Measurements from ENCODE around the gene OR4D1. TPM values are rescaled to one million over a fixed set of nuclear protein-coding genes. Genes with fewer than 3 reads are reported as not detected.

OR4D1 gene
- total and polyA plus RNA-seq, 2 donors (not counting 1 experiment from before 2014, with no cell fraction given) = 0.01 TPM; not detected in 1

GRCh38 chr17:58111676-58112075 is 36.5 kb upstream of the OR4D1 start:
- ChIA-PET POLR2A (no interaction called here), CTCF (interaction anchor here (1.1 to 7.6 kb wide), 11 partner anchors 9 to 989 kb away, joined by 3 to 118 read pairs (median 5); partner anchors contain the start of gene SRSF1)
- DNase-seq (no peak), ATAC-seq (ENCODE audit: low read depth) (no peak)
- no peaks in the 10 kb centered on the region for H4K20me1 ChIP-seq (ENCODE audit: control insufficient read depth, insufficient read depth, low read length, poor library complexity, severe bottlenecking)
- H3K4me1 Mint-ChIP-seq = no peaks in the 10 kb centered on the region
- no peak overlapping the region for H3K4me3 Mint-ChIP-seq
- H3K27me3 ChIP-seq (replicated peaks in 1 of 4; ENCODE audit: control extremely low read depth in 1 of 4, control insufficient read depth in 3 of 4, insufficient read depth in 4 of 4, low read length in 3 of 4) = peaks cover 0 to 11% (median 4%) of the 10 kb centered on the region in 4 experiments
- no peaks in the 10 kb centered on the region for H3K79me2 ChIP-seq (ENCODE audit: control insufficient read depth, insufficient read depth, low read length)
- no peak overlapping the region for H2AFZ ChIP-seq (ENCODE audit: insufficient read depth, low read depth, low read length, poor library complexity, severe bottlenecking)
- H3K4me3 ChIP-seq (ENCODE audit: control extremely low read depth in 1 of 5, extremely low read depth in 1 of 5, insufficient read depth in 1 of 5, low read depth in 2 of 5, low read length in 4 of 5) = no peak overlapping the region
- WGBS (ENCODE audit: insufficient coverage) = no CpG with 5 or more reads among the region's 3 CpGs
- TF ChIP-seq EZH2 (IDR thresholded peaks at IDR 0.05; ENCODE audit: borderline replicate concordance, insufficient read depth, low read depth, low read length, poor library complexity, severe bottlenecking) = no peak
- TF ChIP-seq CTCF (IDR thresholded peaks at IDR 0.05) = no peak
- no peak overlapping the region for H3K9ac ChIP-seq (ENCODE audit: low read length)
- no peak overlapping the region for H3K4me2 ChIP-seq (replicated peaks; ENCODE audit: low read depth, low read length, poor library complexity, severe bottlenecking)
- intact Hi-C loops (cut with micrococcal nuclease) = loop anchor here (2.0 to 5.0 kb wide), 2 partner anchors 113 to 869 kb away; no protein-coding TSS in a partner anchor
- no peak overlapping the region for H3K27ac ChIP-seq (ENCODE audit: low read length in 2 of 2)
- no peaks in the 10 kb centered on the region for H3K9me3 Mint-ChIP-seq (ENCODE audit: insufficient read depth)
- H3K27ac Mint-ChIP-seq = no peak overlapping the region
- no peaks in the 10 kb centered on the region for H3K9me3 ChIP-seq (ENCODE audit: control extremely low read depth in 1 of 3, control insufficient read depth in 2 of 3, insufficient read depth in 1 of 3, low read length in 2 of 3)
- H3K36me3 ChIP-seq (replicated peaks in 1 of 2; ENCODE audit: control extremely low read depth in 1 of 2, control insufficient read depth in 1 of 2, extremely low read depth in 1 of 2, insufficient read depth in 2 of 2, low read length in 1 of 2) = no peaks in the 10 kb centered on the region
- no peaks in the 10 kb centered on the region for H3K4me1 ChIP-seq (ENCODE audit: control insufficient read depth in 2 of 2, insufficient read depth in 2 of 2, low read length in 2 of 2)
- peaks cover 41% of the 10 kb centered on the region for H3K27me3 Mint-ChIP-seq

DNA sequence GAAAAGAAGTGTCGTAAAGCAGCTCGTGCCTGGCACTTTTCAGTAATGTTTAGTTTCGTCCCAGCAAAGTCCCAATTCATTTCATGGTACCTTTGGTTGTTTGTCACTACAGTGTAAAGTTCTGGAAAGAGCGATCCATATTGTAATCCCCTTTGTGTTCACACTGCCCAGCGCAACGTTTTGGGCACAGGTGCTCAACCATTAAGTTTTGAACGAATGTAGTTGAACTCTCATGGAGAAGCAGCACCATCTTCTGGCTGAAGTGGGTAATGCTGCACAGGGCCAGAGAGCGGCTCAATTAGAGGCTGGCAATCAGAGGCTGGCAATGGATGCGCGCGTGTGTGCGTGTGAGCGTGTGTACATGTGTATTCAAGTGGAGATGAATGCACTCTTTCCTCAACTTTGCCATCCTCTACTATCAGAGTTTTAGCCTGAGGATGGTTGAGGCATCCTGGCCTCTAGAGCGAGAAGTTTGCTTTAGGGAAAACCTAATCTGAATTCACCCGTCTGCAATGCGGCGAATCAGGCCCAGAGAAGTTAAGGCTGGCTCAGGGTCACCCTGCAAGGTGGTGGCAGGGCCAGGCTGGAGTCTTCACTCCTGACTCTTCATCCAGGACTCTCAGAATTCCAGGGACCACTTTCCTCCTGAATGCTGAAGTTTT is 35.1 kb upstream of the OR4D1 start:
- intact Hi-C loops (cut with micrococcal nuclease) = loop anchor here (1.0 to 5.0 kb wide), 5 partner anchors 114 to 982 kb away; no protein-coding TSS in a partner anchor
- ATAC-seq (ENCODE audit: low read depth) (peak; percentile 94), DNase-seq (peak; percentile 83)
- 59% methylated on average over 11 of the region's 17 CpGs for WGBS (ENCODE audit: insufficient coverage)
- Histone ChIP-seq H3K36me3 (replicated peaks in 1 of 2; ENCODE audit: control extremely low read depth in 1 of 2, control insufficient read depth in 1 of 2, extremely low read depth in 1 of 2, insufficient read depth in 2 of 2, low read length in 1 of 2) (no peaks in the 10 kb centered on the region), H4K20me1 (ENCODE audit: control insufficient read depth, insufficient read depth, low read length, poor library complexity, severe bottlenecking) (no peaks in the 10 kb centered on the region), H3K27ac (ENCODE audit: low read length in 2 of 2) (no peak overlapping the region), H3K4me1 (ENCODE audit: control insufficient read depth in 2 of 2, insufficient read depth in 2 of 2, low read length in 2 of 2) (no peaks in the 10 kb centered on the region), H3K27me3 (replicated peaks in 1 of 4; ENCODE audit: control extremely low read depth in 1 of 4, control insufficient read depth in 3 of 4, insufficient read depth in 4 of 4, low read length in 3 of 4) (peaks cover 0 to 16% (median 6%) of the 10 kb centered on the region in 4 experiments), H3K4me3 (ENCODE audit: control extremely low read depth in 1 of 5, extremely low read depth in 1 of 5, insufficient read depth in 1 of 5, low read depth in 2 of 5, low read length in 4 of 5) (no peak overlapping the region), H3K9me3 (ENCODE audit: control extremely low read depth in 1 of 3, control insufficient read depth in 2 of 3, insufficient read depth in 1 of 3, low read length in 2 of 3) (no peaks in the 10 kb centered on the region), H3K79me2 (ENCODE audit: control insufficient read depth, insufficient read depth, low read length) (no peaks in the 10 kb centered on the region), H3K9ac (ENCODE audit: low read length) (no peak overlapping the region), H3K4me2 (replicated peaks; ENCODE audit: low read depth, low read length, poor library complexity, severe bottlenecking) (no peak overlapping the region), H2AFZ (ENCODE audit: insufficient read depth, low read depth, low read length, poor library complexity, severe bottlenecking) (no peak overlapping the region)
- CTCF ChIA-PET = interaction anchor here (0.7 to 7.6 kb wide), 25 partner anchors 10 to 990 kb away, joined by 3 to 118 read pairs (median 4); partner anchors contain the start of gene SRSF1
- Mint-ChIP-seq H3K27ac (peak overlapping the region; percentile 5), H3K4me3 (no peak overlapping the region), H3K27me3 (peaks cover 51% of the 10 kb centered on the region), H3K4me1 (no peaks in the 10 kb centered on the region), H3K9me3 (ENCODE audit: insufficient read depth) (no peaks in the 10 kb centered on the region)
- TF ChIP-seq EZH2 (IDR thresholded peaks at IDR 0.05; ENCODE audit: borderline replicate concordance, insufficient read depth, low read depth, low read length, poor library complexity, severe bottlenecking) (no peak), CTCF (IDR thresholded peaks at IDR 0.05) (peak; percentile 95)
- POLR2A ChIA-PET = no interaction called here

Data from B cell (primary cell).